ENCODE measurements around the gene IFTAP. TPM values are rescaled to one million over a fixed set of nuclear protein-coding genes. Genes with fewer than 3 reads are reported as not detected.

IFTAP gene
- polyA plus RNA-seq, 1 of the 3 experiments (the other 2 are of a cell fraction): 21.8 TPM

DNA sequence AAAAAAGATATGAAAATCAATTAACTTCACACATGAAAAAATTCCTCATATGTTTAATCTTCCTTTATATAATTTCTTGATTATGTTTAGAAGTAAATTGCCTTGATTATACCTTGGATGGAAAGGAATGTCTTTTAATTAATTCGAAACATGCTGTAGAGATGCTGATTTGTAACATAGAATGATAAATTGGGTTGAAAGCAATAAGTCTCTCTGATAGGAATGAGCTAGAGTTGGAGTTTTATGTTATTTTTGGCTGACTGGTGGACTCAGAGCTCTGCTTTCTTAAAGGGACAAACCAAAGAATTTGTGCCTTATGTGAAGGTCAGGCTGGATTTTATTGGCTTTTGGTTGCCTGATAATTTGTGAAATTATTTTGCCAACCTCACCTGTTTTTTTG lies 98.4 kb downstream of the IFTAP start:
- Histone ChIP-seq H3K9me3 (no peaks in the 10 kb centered on the region), H2AFZ (ENCODE audit: low read depth) (no peak overlapping the region), H3K79me2 (ENCODE audit: insufficient read depth) (no peaks in the 10 kb centered on the region), H3K27ac (ENCODE audit: low read depth in 2 of 2, low read length in 1 of 2) (no peak overlapping the region), H3K9me2 (no peaks in the 10 kb centered on the region), H3K4me3 (ENCODE audit: low read depth in 2 of 2, low read length in 1 of 2) (no peak overlapping the region), H3K36me3 (replicated peaks in 1 of 2; ENCODE audit: control insufficient read depth in 1 of 2, insufficient read depth in 2 of 2, low read length in 1 of 2) (no peaks in the 10 kb centered on the region), H3K27me3 (ENCODE audit: insufficient read depth) (peaks cover 5% of the 10 kb centered on the region), H3K9ac (no peak overlapping the region), H3F3A (replicated peaks; ENCODE audit: insufficient read depth) (no peaks in the 10 kb centered on the region), H3K4me2 (no peak overlapping the region), H4K20me1 (ENCODE audit: insufficient read depth) (no peaks in the 10 kb centered on the region), H3K4me1 (ENCODE audit: control insufficient read depth in 1 of 2, insufficient read depth in 2 of 2, low read depth in 1 of 2, low read length in 1 of 2) (no peaks in the 10 kb centered on the region; a peak in 1 of 4 replicates)
- 30% methylated on average over 1 of the region's 1 CpG for WGBS (ENCODE audit: low lambda C conversion rate)
- DNase-seq: no peak
- CTCF ChIA-PET: interaction anchor here (1.2 to 6.9 kb wide), 4 partner anchors 9 to 129 kb away, joined by 3 to 56 read pairs (median 17); no protein-coding TSS in a partner anchor
- TF ChIP-seq GATA2 (CRISPR knock-in tag; IDR thresholded peaks at IDR 0.05) (no peak), YY1 (IDR thresholded peaks at IDR 0.05; ENCODE audit: low read depth) (no peak), MXI1 (IDR thresholded peaks at IDR 0.05; ENCODE audit: low read depth, low read length) (no peak), EZH2phosphoT487 (IDR thresholded peaks at IDR 0.05; ENCODE audit: borderline replicate concordance, low read depth) (no peak), TAF1 (IDR thresholded peaks at IDR 0.05; ENCODE audit: borderline replicate concordance, low read depth, low read length) (no peak)
- TF ChIP-seq, protein P1, sequence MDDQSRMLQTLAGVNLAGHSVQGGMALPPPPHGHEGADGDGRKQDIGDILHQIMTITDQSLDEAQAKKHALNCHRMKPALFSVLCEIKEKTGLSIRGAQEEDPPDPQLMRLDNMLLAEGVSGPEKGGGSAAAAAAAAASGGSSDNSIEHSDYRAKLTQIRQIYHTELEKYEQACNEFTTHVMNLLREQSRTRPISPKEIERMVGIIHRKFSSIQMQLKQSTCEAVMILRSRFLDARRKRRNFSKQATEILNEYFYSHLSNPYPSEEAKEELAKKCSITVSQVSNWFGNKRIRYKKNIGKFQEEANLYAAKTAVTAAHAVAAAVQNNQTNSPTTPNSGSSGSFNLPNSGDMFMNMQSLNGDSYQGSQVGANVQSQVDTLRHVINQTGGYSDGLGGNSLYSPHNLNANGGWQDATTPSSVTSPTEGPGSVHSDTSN (IDR thresholded peaks at IDR 0.05): no peak
- POLR2A ChIA-PET: no interaction called here

DNA sequence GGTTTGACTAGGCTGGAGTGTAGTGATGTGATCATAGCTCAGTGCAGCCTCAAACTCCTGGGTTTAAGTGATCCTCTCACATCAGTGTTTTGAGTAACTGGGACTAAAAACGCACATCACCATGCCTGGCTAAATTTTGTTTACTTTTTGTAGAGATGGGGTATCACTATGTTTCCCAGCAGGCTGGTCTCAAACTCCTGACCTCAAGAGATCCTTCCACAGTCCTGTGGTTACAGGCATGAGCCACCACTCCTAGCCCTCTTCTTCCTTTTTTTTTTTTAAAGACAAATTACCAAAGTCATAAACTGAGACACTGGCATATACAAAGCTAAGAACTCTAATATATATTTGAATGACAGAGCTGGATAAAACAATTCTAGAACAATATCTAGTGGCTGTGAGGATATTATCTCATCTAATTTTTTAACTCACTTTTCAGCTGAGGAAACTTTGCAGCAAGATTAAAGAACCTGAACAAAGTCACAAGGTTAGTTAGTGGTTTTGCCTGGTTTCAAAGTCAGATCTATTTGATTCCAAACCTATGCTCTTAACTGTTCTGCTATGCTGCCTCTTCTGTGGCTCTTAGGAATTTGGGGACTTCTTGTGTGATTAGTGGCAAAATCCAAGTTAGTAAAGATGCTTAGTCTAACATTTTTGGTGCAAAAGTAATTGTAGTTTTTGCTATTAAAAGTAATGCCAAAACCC lies 99.0 kb downstream of the IFTAP start:
- TF ChIP-seq MEF2A (IDR thresholded peaks at IDR 0.05; ENCODE audit: borderline replicate concordance, low read depth) (no peak), MXI1 (IDR thresholded peaks at IDR 0.05; ENCODE audit: low read depth, low read length) (no peak), GABPA (IDR thresholded peaks at IDR 0.05; ENCODE audit: low read depth) (no peak), POLR2AphosphoS5 (IDR thresholded peaks at IDR 0.05; ENCODE audit: low read depth, low read length) (no peak), FOSL2 (IDR thresholded peaks at IDR 0.05; ENCODE audit: borderline replicate concordance, low read depth) (no peak), GATA2 (CRISPR knock-in tag; IDR thresholded peaks at IDR 0.05) (no peak), EP300 (IDR thresholded peaks at IDR 0.05; ENCODE audit: borderline replicate concordance in 1 of 2, low read depth in 1 of 2, low read length in 1 of 2) (no peak), RFX5 (IDR thresholded peaks at IDR 0.05; ENCODE audit: low read length) (no peak), EZH2phosphoT487 (IDR thresholded peaks at IDR 0.05; ENCODE audit: borderline replicate concordance, low read depth) (no peak), CHD2 (IDR thresholded peaks at IDR 0.05; ENCODE audit: low read length, partially characterized antibody) (no peak), NRF1 (IDR thresholded peaks at IDR 0.05; ENCODE audit: low read depth, low read length) (no peak), NFIC (IDR thresholded peaks at IDR 0.05; ENCODE audit: borderline replicate concordance) (no peak), TCF12 (IDR thresholded peaks at IDR 0.05) (no peak)
- TF ChIP-seq, protein P2, sequence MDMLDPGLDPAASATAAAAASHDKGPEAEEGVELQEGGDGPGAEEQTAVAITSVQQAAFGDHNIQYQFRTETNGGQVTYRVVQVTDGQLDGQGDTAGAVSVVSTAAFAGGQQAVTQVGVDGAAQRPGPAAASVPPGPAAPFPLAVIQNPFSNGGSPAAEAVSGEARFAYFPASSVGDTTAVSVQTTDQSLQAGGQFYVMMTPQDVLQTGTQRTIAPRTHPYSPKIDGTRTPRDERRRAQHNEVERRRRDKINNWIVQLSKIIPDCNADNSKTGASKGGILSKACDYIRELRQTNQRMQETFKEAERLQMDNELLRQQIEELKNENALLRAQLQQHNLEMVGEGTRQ (IDR thresholded peaks at IDR 0.05; ENCODE audit: borderline replicate concordance, low read depth, low read length): no peak
- TF ChIP-seq, protein P3, sequence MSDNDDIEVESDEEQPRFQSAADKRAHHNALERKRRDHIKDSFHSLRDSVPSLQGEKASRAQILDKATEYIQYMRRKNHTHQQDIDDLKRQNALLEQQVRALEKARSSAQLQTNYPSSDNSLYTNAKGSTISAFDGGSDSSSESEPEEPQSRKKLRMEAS (IDR thresholded peaks at IDR 0.05; ENCODE audit: low read depth): no peak
- TF ChIP-seq, protein P4, sequence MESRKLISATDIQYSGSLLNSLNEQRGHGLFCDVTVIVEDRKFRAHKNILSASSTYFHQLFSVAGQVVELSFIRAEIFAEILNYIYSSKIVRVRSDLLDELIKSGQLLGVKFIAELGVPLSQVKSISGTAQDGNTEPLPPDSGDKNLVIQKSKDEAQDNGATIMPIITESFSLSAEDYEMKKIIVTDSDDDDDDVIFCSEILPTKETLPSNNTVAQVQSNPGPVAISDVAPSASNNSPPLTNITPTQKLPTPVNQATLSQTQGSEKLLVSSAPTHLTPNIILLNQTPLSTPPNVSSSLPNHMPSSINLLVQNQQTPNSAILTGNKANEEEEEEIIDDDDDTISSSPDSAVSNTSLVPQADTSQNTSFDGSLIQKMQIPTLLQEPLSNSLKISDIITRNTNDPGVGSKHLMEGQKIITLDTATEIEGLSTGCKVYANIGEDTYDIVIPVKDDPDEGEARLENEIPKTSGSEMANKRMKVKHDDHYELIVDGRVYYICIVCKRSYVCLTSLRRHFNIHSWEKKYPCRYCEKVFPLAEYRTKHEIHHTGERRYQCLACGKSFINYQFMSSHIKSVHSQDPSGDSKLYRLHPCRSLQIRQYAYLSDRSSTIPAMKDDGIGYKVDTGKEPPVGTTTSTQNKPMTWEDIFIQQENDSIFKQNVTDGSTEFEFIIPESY (IDR thresholded peaks at IDR 0.05; ENCODE audit: borderline replicate concordance, low read depth): no peak
- TF ChIP-seq, protein P1 (IDR thresholded peaks at IDR 0.05): no peak
- 17% methylated on average over 1 of the region's 1 CpG for WGBS (ENCODE audit: low lambda C conversion rate)

More for the DNA sequence above, 99.0 kb downstream of the IFTAP start:
- no peak overlapping the region for H2AFZ ChIP-seq (ENCODE audit: low read depth)
- ChIA-PET POLR2A (no interaction called here), CTCF (interaction anchor here (2.0 to 6.9 kb wide), 3 partner anchors 8 to 129 kb away, joined by 15 to 56 read pairs (median 19); no protein-coding TSS in a partner anchor)
- DNase-seq: no peak
- H3K9ac ChIP-seq: no peak overlapping the region
- no peaks in the 10 kb centered on the region for H3K9me3 ChIP-seq
- no peaks in the 10 kb centered on the region; a peak in 1 of 4 replicates for H3K4me1 ChIP-seq (ENCODE audit: control insufficient read depth in 1 of 2, insufficient read depth in 2 of 2, low read depth in 1 of 2, low read length in 1 of 2)
- H3K27ac ChIP-seq (ENCODE audit: low read depth in 2 of 2, low read length in 1 of 2): no peak overlapping the region
- no peaks in the 10 kb centered on the region for H3K9me2 ChIP-seq
- no peaks in the 10 kb centered on the region for H3F3A ChIP-seq (replicated peaks; ENCODE audit: insufficient read depth)
- H3K4me3 ChIP-seq (ENCODE audit: low read depth in 2 of 2, low read length in 1 of 2): no peak overlapping the region
- no peak overlapping the region for H3K4me2 ChIP-seq
- peaks cover 5% of the 10 kb centered on the region for H3K27me3 ChIP-seq (ENCODE audit: insufficient read depth)
- H4K20me1 ChIP-seq (ENCODE audit: insufficient read depth): no peaks in the 10 kb centered on the region
- H3K36me3 ChIP-seq (replicated peaks in 1 of 2; ENCODE audit: control insufficient read depth in 1 of 2, insufficient read depth in 2 of 2, low read length in 1 of 2): no peaks in the 10 kb centered on the region
- no peaks in the 10 kb centered on the region for H3K79me2 ChIP-seq (ENCODE audit: insufficient read depth)

Data from SK-N-SH (cell line).